ENCODE results near the gene HOXD9. TPM values are rescaled to one million over a fixed set of nuclear protein-coding genes. Genes with fewer than 3 reads are reported as not detected.

HOXD9 gene
- total RNA-seq, 1 donor from 2014 or later: not detected

DNA sequence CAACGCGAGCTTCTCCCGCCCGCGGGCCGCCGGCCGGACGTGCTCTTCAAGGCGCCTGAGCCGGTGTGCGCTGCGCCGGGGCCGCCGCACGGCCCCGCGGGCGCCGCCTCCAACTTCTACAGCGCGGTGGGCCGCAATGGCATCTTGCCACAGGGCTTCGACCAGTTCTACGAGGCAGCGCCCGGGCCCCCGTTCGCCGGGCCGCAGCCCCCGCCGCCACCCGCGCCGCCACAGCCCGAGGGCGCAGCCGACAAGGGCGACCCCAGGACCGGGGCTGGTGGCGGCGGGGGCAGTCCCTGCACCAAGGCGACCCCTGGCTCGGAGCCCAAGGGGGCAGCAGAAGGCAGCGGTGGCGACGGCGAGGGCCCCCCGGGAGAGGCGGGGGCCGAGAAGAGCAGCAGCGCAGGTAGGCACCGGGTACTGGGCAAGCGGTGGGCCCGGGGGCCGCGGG, 14.8 kb upstream of the HOXD9 start:
- Histone ChIP-seq H3K9me3 (no peaks in the 10 kb centered on the region), H3K27me3 (peaks cover 66% of the 10 kb centered on the region), H3K4me1 (peaks cover 0 to 20% of the 10 kb centered on the region in 2 donors), H3K27ac (no peak overlapping the region), H3K36me3 (no peaks in the 10 kb centered on the region), H3K4me3 (peak overlapping the region; percentile 3 to 34)
- TF ChIP-seq CTCF (IDR thresholded peaks at IDR 0.05): no peak
- no peak for DNase-seq (ENCODE audit: low spot score in 2 of 2)
- intact Hi-C loops (cut with DNase I): loop anchor here (10.0 kb wide), 1 partner anchor 923 kb away; the partner anchor contains the start of gene ATP5MC3

GRCh38 chr2:176109192-176109901, 13.2 kb upstream of the HOXD9 start:
- intact Hi-C loops (cut with DNase I): loop anchor here (10.0 kb wide), 1 partner anchor 925 kb away; the partner anchor contains the start of gene ATP5MC3
- Histone ChIP-seq H3K4me1 (peaks cover 0 to 16% of the 10 kb centered on the region in 2 donors), H3K27me3 (peaks cover 67% of the 10 kb centered on the region), H3K4me3 (no peak overlapping the region), H3K27ac (no peak overlapping the region), H3K36me3 (no peaks in the 10 kb centered on the region), H3K9me3 (no peaks in the 10 kb centered on the region)
- TF ChIP-seq CTCF (IDR thresholded peaks at IDR 0.05): no peak
- DNase-seq (ENCODE audit: low spot score in 2 of 2): no peak

DNA sequence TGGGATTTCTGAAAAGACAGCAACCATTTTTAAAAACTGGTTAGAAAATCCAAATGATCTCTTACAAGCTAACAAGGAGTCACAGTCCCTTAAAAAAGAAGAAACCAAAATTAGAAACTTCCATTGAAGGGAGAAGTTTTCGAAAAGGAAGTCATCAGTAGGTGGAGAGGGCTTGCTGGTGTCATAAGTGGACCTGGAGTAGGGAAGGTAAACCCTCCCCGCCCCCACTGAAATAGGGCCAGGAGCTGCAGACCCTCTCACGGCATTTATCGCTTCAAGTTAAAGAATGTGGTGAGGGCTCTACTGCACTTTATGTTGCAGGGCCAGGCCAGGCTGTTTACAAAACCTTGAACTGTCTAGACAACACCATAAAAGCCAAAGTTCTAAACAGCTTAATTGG, 12.6 kb upstream of the HOXD9 start:
- Histone ChIP-seq H3K4me3 (no peak overlapping the region), H3K27me3 (peaks cover 61% of the 10 kb centered on the region), H3K36me3 (no peaks in the 10 kb centered on the region), H3K4me1 (peaks cover 0 to 10% of the 10 kb centered on the region in 2 donors), H3K27ac (no peak overlapping the region), H3K9me3 (no peaks in the 10 kb centered on the region)
- no peak for DNase-seq (ENCODE audit: low spot score in 2 of 2)
- intact Hi-C loops (cut with DNase I): loop anchor here (10.0 kb wide), 1 partner anchor 925 kb away; the partner anchor contains the start of gene ATP5MC3
- TF ChIP-seq CTCF (IDR thresholded peaks at IDR 0.05): no peak

DNA sequence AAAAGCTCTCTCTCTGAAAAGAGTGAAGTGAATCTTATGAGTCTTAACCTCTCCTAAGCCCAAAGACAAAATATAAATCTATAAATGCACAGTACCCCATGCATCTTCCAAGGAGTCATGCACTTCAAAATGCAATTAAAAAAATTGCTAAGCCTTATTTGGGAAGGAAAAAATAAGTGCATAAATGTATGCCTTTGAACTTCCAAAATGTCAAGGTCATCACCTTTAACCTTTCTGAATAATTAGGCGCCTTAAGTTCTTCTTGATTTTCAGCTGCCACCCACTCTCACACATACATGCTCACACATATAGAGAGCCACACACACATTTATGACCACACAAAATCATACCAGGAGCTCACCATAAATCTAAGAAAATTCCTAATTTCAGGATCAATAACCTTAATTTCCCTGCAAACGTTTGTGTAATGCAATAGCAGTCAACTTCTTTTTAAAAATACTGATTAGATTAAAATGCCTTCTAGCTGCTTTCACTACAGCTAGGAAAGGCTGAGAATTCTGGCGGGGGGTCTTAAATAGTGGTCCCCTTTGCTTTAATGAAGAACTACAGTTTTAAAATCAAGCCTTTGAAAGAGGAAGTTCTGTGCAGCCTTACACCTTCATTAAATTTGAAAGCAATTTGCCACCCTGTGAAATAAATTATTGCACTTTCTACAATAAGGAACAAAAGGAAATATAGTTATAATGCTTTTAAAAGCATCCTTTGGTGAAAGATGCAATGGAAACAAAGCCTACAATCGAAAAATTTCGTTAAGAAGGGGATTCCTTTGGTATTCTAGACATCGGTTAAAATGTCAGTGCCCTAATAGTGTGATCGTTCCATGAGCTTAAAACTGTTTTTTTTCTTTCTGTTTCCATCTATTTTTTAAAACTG, 11.9 kb upstream of the HOXD9 start:
- intact Hi-C loops (cut with DNase I): no loop called here
- Histone ChIP-seq H3K36me3 (no peaks in the 10 kb centered on the region), H3K27me3 (peaks cover 57% of the 10 kb centered on the region), H3K9me3 (no peaks in the 10 kb centered on the region), H3K4me1 (peaks cover 0 to 10% of the 10 kb centered on the region in 2 donors), H3K27ac (no peak overlapping the region), H3K4me3 (no peak overlapping the region)
- DNase-seq (ENCODE audit: low spot score in 2 of 2): no peak
- TF ChIP-seq CTCF (IDR thresholded peaks at IDR 0.05): no peak

DNA sequence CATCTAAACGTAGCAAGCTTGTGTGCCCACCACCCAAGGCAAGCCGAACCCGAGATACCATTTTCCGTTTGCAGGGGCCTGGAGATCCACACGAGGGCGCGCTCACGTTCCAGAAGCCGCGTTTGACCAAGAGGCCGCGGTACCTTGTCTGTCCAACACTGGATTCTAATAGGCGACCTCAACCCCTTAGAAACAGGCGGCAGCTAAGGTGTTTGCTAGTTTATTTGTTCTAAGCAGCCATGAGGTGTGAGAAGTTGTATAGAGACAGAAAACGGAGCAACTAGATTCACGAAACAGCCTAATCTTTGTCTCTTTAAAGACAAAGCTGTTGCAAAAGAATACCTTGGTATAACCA, 11.2 kb upstream of the HOXD9 start:
- peaks cover 60% of the 10 kb centered on the region for H3K27me3 ChIP-seq
- H3K36me3 ChIP-seq: no peaks in the 10 kb centered on the region
- H3K9me3 ChIP-seq: no peaks in the 10 kb centered on the region
- peaks cover 0 to 13% of the 10 kb centered on the region in 2 donors for H3K4me1 ChIP-seq
- peak; percentile 18 to 51 (median 33) for TF ChIP-seq CTCF (IDR thresholded peaks at IDR 0.05)
- DNase-seq (ENCODE audit: low spot score in 2 of 2): peak in 1 of 2 donors; percentile 57
- H3K4me3 ChIP-seq: no peak overlapping the region
- no peak overlapping the region for H3K27ac ChIP-seq
- intact Hi-C loops (cut with DNase I): no loop called here

All from ascending aorta (tissue), 2 donors.